ENCODE measurements around the gene CRMP1. TPM values are rescaled to one million over a fixed set of nuclear protein-coding genes. Genes with fewer than 3 reads are reported as not detected.
"Not testable (repeated sequence)": the region's sequence is repeated elsewhere in the genome, so short reads cannot be mapped to it uniquely, and the experiment has no call there.

Gene CRMP1
- total RNA-seq, 1 donor from 2014 or later = 1.3 TPM

GRCh38 chr4:5866841-5867813 lies 25.8 kb downstream of the CRMP1 start:
- intact Hi-C loops (cut with micrococcal nuclease) = no loop called here
- ATAC-seq (no peak), DNase-seq (no peak)

- intact Hi-C loops (cut with micrococcal nuclease) = no loop called here
- DNase-seq (no peak), ATAC-seq (no peak)
Measured at GRCh38 chr4:5865896-5866599, 26.8 kb downstream of the CRMP1 start.

GRCh38 chr4:5863461-5864113 lies 29.3 kb downstream of the CRMP1 start:
- no peak for DNase-seq
- ATAC-seq = no peak
- intact Hi-C loops (cut with micrococcal nuclease) = no loop called here

- intact Hi-C loops (cut with micrococcal nuclease) = no loop called here
Measured at GRCh38 chr4:5858020-5858769, 34.7 kb downstream of the CRMP1 start.

GRCh38 chr4:5857199-5857598 lies 35.7 kb downstream of the CRMP1 start:
- ATAC-seq (no peak), DNase-seq (no peak)
- intact Hi-C loops (cut with micrococcal nuclease) = no loop called here

More at GRCh38 chr4:5858020-5858769, 34.7 kb downstream of the CRMP1 start:
- ATAC-seq (no peak), DNase-seq (no peak)

- intact Hi-C loops (cut with micrococcal nuclease); DNase-seq; ATAC-seq: not testable (repeated sequence)
Measured at GRCh38 chr4:5856362-5856761, 36.5 kb downstream of the CRMP1 start.

- intact Hi-C loops (cut with micrococcal nuclease) = no loop called here
- DNase-seq (no peak), ATAC-seq (no peak)
Measured at GRCh38 chr4:5854929-5855328, 38.0 kb downstream of the CRMP1 start.

- ATAC-seq (no peak), DNase-seq (no peak)
- intact Hi-C loops (cut with micrococcal nuclease) = no loop called here
Measured at GRCh38 chr4:5852523-5853202, 40.2 kb downstream of the CRMP1 start.

GRCh38 chr4:5851637-5852301 lies 41.1 kb downstream of the CRMP1 start:
- intact Hi-C loops (cut with micrococcal nuclease) = no loop called here
- DNase-seq (no peak), ATAC-seq (no peak)

- intact Hi-C loops (cut with micrococcal nuclease) = no loop called here
- no peak for DNase-seq
- ATAC-seq = peak; percentile 58
Measured at GRCh38 chr4:5845035-5845905, 47.6 kb downstream of the CRMP1 start.

GRCh38 chr4:5843573-5844530 lies 49.0 kb downstream of the CRMP1 start:
- ATAC-seq (no peak), DNase-seq (no peak)
- intact Hi-C loops (cut with micrococcal nuclease) = no loop called here

GRCh38 chr4:5842456-5842855 lies 50.4 kb downstream of the CRMP1 start:
- ATAC-seq (no peak), DNase-seq (no peak)
- intact Hi-C loops (cut with micrococcal nuclease) = no loop called here

- ATAC-seq = peak; percentile 94
- DNase-seq = peak; percentile 83
- intact Hi-C loops (cut with micrococcal nuclease) = no loop called here
Measured at GRCh38 chr4:5839751-5840674, 52.9 kb downstream of the CRMP1 start.

- no peak for ATAC-seq
- intact Hi-C loops (cut with micrococcal nuclease) = no loop called here
- DNase-seq = no peak
Measured at GRCh38 chr4:5839332-5839731, 53.6 kb downstream of the CRMP1 start.

GRCh38 chr4:5837483-5837882 lies 55.4 kb downstream of the CRMP1 start:
- DNase-seq; ATAC-seq; intact Hi-C loops (cut with micrococcal nuclease): not testable (repeated sequence)
